ENCODE measurements around the gene NSD1.

DNA sequence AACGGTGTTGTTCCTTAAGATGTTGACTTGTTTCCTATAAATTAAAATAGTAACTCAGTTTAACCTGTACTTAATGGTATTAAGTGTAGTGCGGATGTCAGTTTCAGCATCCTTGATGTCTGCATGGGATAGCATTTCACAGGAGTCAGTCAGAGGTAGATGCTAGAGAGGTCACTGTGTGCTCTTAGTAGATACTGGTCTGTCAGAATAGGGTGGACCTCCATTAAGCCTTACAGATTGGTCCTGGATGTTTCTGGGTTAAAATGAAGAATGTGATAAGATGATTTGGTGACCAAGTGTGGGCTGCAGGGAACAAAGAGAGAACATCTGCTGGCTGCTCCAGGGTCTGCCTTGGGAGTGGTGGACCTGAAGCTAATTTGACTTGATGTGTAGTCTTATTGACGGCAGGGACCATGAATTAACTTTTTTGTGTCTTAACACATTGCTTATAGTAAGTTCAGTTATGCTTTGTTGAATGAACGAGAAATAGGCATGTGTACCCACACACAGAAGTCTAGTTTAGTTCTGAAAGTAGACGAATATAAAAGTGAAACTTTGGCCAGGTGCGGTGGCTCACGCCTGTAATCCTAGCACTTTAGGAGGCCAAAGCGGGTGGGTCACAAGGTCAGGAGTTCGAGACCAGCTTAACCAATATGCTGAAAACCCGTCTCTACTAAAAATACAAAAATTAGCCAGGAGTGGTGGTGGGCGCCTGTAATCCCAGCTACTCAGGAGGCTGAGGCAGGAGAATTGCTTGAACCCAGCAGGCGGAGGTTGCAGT, 157.4 kb downstream of the NSD1 start:
- TF ChIP-seq, protein P1, sequence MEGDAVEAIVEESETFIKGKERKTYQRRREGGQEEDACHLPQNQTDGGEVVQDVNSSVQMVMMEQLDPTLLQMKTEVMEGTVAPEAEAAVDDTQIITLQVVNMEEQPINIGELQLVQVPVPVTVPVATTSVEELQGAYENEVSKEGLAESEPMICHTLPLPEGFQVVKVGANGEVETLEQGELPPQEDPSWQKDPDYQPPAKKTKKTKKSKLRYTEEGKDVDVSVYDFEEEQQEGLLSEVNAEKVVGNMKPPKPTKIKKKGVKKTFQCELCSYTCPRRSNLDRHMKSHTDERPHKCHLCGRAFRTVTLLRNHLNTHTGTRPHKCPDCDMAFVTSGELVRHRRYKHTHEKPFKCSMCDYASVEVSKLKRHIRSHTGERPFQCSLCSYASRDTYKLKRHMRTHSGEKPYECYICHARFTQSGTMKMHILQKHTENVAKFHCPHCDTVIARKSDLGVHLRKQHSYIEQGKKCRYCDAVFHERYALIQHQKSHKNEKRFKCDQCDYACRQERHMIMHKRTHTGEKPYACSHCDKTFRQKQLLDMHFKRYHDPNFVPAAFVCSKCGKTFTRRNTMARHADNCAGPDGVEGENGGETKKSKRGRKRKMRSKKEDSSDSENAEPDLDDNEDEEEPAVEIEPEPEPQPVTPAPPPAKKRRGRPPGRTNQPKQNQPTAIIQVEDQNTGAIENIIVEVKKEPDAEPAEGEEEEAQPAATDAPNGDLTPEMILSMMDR (IDR thresholded peaks at IDR 0.05 in 2 of 3, conservative IDR thresholded peaks at IDR 0.05 in 1 of 3; ENCODE audit: control insufficient read depth in 2 of 3, extremely low read depth in 1 of 3, insufficient read depth in 1 of 3, low read depth in 3 of 3, low read length in 3 of 3) = no peak
- TF ChIP-seq ZSCAN29 (IDR thresholded peaks at IDR 0.05) = no peak
- no peak for TF ChIP-seq EGR1 (IDR thresholded peaks at IDR 0.05; ENCODE audit: borderline replicate concordance in 1 of 2, low read depth in 2 of 2, low read length in 2 of 2)
- no peak for TF ChIP-seq CBFB (IDR thresholded peaks at IDR 0.05; ENCODE audit: low read depth)
- no peak for TF ChIP-seq EZH2 (IDR thresholded peaks at IDR 0.05; ENCODE audit: borderline replicate concordance, control insufficient read depth, low read depth, low read length)
- TF ChIP-seq, protein P2, sequence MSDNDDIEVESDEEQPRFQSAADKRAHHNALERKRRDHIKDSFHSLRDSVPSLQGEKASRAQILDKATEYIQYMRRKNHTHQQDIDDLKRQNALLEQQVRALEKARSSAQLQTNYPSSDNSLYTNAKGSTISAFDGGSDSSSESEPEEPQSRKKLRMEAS (IDR thresholded peaks at IDR 0.05; ENCODE audit: low read depth, low read length) = no peak
- TF ChIP-seq RAD21 (IDR thresholded peaks at IDR 0.05; ENCODE audit: insufficient read depth, low read depth, low read length) = no peak
- no peak for TF ChIP-seq TARDBP (IDR thresholded peaks at IDR 0.05; ENCODE audit: borderline replicate concordance)
- TF ChIP-seq, protein P3, sequence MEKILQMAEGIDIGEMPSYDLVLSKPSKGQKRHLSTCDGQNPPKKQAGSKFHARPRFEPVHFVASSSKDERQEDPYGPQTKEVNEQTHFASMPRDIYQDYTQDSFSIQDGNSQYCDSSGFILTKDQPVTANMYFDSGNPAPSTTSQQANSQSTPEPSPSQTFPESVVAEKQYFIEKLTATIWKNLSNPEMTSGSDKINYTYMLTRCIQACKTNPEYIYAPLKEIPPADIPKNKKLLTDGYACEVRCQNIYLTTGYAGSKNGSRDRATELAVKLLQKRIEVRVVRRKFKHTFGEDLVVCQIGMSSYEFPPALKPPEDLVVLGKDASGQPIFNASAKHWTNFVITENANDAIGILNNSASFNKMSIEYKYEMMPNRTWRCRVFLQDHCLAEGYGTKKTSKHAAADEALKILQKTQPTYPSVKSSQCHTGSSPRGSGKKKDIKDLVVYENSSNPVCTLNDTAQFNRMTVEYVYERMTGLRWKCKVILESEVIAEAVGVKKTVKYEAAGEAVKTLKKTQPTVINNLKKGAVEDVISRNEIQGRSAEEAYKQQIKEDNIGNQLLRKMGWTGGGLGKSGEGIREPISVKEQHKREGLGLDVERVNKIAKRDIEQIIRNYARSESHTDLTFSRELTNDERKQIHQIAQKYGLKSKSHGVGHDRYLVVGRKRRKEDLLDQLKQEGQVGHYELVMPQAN (conservative IDR thresholded peaks at IDR 0.05) = no peak; the same call in 1 of the 2 replicates
- TF ChIP-seq, protein P4, sequence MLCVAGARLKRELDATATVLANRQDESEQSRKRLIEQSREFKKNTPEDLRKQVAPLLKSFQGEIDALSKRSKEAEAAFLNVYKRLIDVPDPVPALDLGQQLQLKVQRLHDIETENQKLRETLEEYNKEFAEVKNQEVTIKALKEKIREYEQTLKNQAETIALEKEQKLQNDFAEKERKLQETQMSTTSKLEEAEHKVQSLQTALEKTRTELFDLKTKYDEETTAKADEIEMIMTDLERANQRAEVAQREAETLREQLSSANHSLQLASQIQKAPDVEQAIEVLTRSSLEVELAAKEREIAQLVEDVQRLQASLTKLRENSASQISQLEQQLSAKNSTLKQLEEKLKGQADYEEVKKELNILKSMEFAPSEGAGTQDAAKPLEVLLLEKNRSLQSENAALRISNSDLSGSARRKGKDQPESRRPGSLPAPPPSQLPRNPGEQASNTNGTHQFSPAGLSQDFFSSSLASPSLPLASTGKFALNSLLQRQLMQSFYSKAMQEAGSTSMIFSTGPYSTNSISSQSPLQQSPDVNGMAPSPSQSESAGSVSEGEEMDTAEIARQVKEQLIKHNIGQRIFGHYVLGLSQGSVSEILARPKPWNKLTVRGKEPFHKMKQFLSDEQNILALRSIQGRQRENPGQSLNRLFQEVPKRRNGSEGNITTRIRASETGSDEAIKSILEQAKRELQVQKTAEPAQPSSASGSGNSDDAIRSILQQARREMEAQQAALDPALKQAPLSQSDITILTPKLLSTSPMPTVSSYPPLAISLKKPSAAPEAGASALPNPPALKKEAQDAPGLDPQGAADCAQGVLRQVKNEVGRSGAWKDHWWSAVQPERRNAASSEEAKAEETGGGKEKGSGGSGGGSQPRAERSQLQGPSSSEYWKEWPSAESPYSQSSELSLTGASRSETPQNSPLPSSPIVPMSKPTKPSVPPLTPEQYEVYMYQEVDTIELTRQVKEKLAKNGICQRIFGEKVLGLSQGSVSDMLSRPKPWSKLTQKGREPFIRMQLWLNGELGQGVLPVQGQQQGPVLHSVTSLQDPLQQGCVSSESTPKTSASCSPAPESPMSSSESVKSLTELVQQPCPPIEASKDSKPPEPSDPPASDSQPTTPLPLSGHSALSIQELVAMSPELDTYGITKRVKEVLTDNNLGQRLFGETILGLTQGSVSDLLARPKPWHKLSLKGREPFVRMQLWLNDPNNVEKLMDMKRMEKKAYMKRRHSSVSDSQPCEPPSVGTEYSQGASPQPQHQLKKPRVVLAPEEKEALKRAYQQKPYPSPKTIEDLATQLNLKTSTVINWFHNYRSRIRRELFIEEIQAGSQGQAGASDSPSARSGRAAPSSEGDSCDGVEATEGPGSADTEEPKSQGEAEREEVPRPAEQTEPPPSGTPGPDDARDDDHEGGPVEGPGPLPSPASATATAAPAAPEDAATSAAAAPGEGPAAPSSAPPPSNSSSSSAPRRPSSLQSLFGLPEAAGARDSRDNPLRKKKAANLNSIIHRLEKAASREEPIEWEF (IDR thresholded peaks at IDR 0.05; ENCODE audit: insufficient replicate concordance, low read depth, low read length) = no peak
- TF ChIP-seq MEF2A (IDR thresholded peaks at IDR 0.05; ENCODE audit: insufficient read depth, low read depth, low read length) = peak; percentile 64; the same call in 1 of the 2 replicates
